K562 (cell line): ENCODE measurements around the gene SARS1. TPM values are rescaled to one million over a fixed set of nuclear protein-coding genes. Genes with fewer than 3 reads are reported as not detected.

Experiments
- ARID1B ChIP-seq: fragments of 450-650 bp; IDR thresholded peaks from 2 replicates; pipeline ENCODE4 v1.6.1; 2016; ENCODE audit warnings: antibody characterized with exemption, mild to moderate bottlenecking, inconsistent platforms
- BRD9 ChIP-seq: fragments of 450-650 bp; IDR thresholded peaks from 2 replicates; pipeline ENCODE4 v1.6.1; 2018; ENCODE audit warnings: low read depth; ENCODE audit not compliant: partially characterized antibody
- CBX3 ChIP-seq, 2 experiments: IDR thresholded peaks; 1 replicate in 1 of 2; 2 replicates in 1 of 2; pipeline ENCODE4 v1.6.1; 2012; ENCODE audit warnings: inconsistent platforms in 2 of 2, low read length in 2 of 2, borderline replicate concordance in 1 of 2, control low read depth in 1 of 2
- CREM ChIP-seq: IDR thresholded peaks from 2 replicates; pipeline ENCODE4 v1.6.1; 2014; ENCODE audit warnings: antibody characterized with exemption, low read depth
- DACH1 ChIP-seq: fragments of 450-650 bp; IDR thresholded peaks from 2 replicates; pipeline ENCODE4 v1.6.1; 2018; ENCODE audit not compliant: partially characterized antibody
- FOXK2 ChIP-seq, 2 experiments: fragments of 450-650 bp; IDR thresholded peaks in 1 of 2; conservative IDR thresholded peaks in 1 of 2; 2 replicates each; pipeline ENCODE4 v1.6.1; 2016; ENCODE audit warnings: low read depth in 2 of 2, mild to moderate bottlenecking in 1 of 2
- HDAC6 ChIP-seq: IDR thresholded peaks from 2 replicates; pipeline ENCODE4 v1.6.1; 2012; ENCODE audit warnings: low read depth, mild to moderate bottlenecking, control low read depth, inconsistent platforms, low read length, moderate library complexity
- KLF1 ChIP-seq: fragments of 450-650 bp; IDR thresholded peaks from 2 replicates; pipeline ENCODE4 v1.6.1; 2016; ENCODE audit warnings: missing genetic modification characterization, missing compliant biosample characterization
- KLF13 ChIP-seq: fragments of 450-650 bp; IDR thresholded peaks from 2 replicates; pipeline ENCODE4 v1.6.1; 2016; ENCODE audit warnings: missing genetic modification characterization, low read depth, mild to moderate bottlenecking, missing compliant biosample characterization, moderate library complexity, borderline replicate concordance
- MAZ ChIP-seq, 2 experiments: fragments of 450-650 bp in 1 of 2; sonication (generic) in 1 of 2; formaldehyde crosslinking; IDR thresholded peaks in 1 of 2; conservative IDR thresholded peaks in 1 of 2; 2 replicates each; pipeline versions ENCODE4 v1.4.0 to v1.5.0; 2020; ENCODE audit warnings: mild to moderate bottlenecking in 1 of 2, missing genetic modification reagents in 1 of 2
- NCOA1 ChIP-seq: fragments of 450-650 bp; IDR thresholded peaks from 2 replicates; pipeline ENCODE4 v1.6.1; 2016; ENCODE audit warnings: low read depth
- NONO ChIP-seq, 2 experiments: fragments of 200-400 bp in 1 of 2; fragments of 450-650 bp in 1 of 2; formaldehyde crosslinking in 1 of 2; IDR thresholded peaks; 2 replicates each; pipeline ENCODE4 v1.6.1; 2017; ENCODE audit warnings: low read depth in 2 of 2, mild to moderate bottlenecking in 2 of 2, moderate library complexity in 2 of 2, low read length in 1 of 2
- PHF20 ChIP-seq: fragments of 450-650 bp; IDR thresholded peaks from 2 replicates; pipeline ENCODE4 v1.6.1; 2018; ENCODE audit not compliant: partially characterized antibody
- SOX6 ChIP-seq: fragments of 450-650 bp; IDR thresholded peaks from 2 replicates; pipeline ENCODE4 v1.6.1; 2014; ENCODE audit warnings: mild to moderate bottlenecking
- SRF ChIP-seq, 2 experiments: fragments of 250-450, 450-650 bp in 1 of 2; sonication (Bioruptor Pico) in 1 of 2; sonication (generic) in 1 of 2; formaldehyde crosslinking; IDR thresholded peaks; 2 replicates each; pipeline versions ENCODE4 v1.5.0 to v1.5.1; 2020 to 2022; ENCODE audit warnings: mild to moderate bottlenecking in 1 of 2, missing genetic modification reagents in 1 of 2
- STAG1 ChIP-seq: sonication (generic); formaldehyde crosslinking; IDR thresholded peaks from 2 replicates; pipeline ENCODE4 v1.5.0; 2020; ENCODE audit warnings: missing genetic modification reagents, borderline replicate concordance
- ZBTB7A ChIP-seq: IDR thresholded peaks from 2 replicates; pipeline ENCODE4 v1.6.1; 2011; ENCODE audit warnings: low read depth, mild to moderate bottlenecking, low read length, moderate library complexity, borderline replicate concordance; ENCODE audit not compliant: control insufficient read depth
- polyA plus RNA-seq, 8 experiments: library from polyadenylated mRNA; depleted of rRNA in 4 of 8; stranded (reverse) in 5 of 8; unstranded in 3 of 8; fragments of >200 nt; fragmentation: Nextera tagmentation in 2 of 8; fragmentation: Illumina TruSeq in 1 of 8; extraction: Ambion mirVana in 2 of 8; extraction: Trizol in 1 of 8; gene quantifications; 2 replicates each; pipeline versions ENCODE4 v1.2.1 to v1.2.3, GENCODE V29; 2011 to 2014; ENCODE audit warnings: inconsistent platforms in 1 of 8, missing spikeins in 1 of 8
- total RNA-seq, 7 experiments: library from RNA; depleted of rRNA in 6 of 7; stranded (reverse); fragments of >200 nt in 6 of 7; fragmentation: Illumina TruSeq in 2 of 7; extraction: Trizol in 2 of 7; gene quantifications; 2 replicates each; pipeline versions ENCODE4 v1.2.1 to v1.2.3, GENCODE V29; 2011 to 2021; ENCODE audit warnings: low replicate concordance in 1 of 7
- TF ChIP-seq, protein P1 (sequence below): fragments of 150-350 bp; conservative IDR thresholded peaks from 2 replicates; pipeline ENCODE4 v1.6.1; 2014; ENCODE audit warnings: low read length
- TF ChIP-seq, protein P2 (sequence below): fragments of 450-650 bp; formaldehyde crosslinking; IDR thresholded peaks from 2 replicates; pipeline ENCODE4 v1.4.0; 2020; ENCODE audit warnings: mild to moderate bottlenecking, moderate library complexity
- TF ChIP-seq, protein P3 (sequence below): sonication (generic); formaldehyde crosslinking; IDR thresholded peaks from 2 replicates; pipeline ENCODE4 v1.9.0; 2022; ENCODE audit warnings: mild to moderate bottlenecking, missing genetic modification reagents

SARS1 gene
- total and polyA plus RNA-seq, 9 of the 15 experiments (the other 6 are each of a cell fraction or from before 2014, with no cell fraction given), result 221 to 623 (median 254) TPM

DNA sequence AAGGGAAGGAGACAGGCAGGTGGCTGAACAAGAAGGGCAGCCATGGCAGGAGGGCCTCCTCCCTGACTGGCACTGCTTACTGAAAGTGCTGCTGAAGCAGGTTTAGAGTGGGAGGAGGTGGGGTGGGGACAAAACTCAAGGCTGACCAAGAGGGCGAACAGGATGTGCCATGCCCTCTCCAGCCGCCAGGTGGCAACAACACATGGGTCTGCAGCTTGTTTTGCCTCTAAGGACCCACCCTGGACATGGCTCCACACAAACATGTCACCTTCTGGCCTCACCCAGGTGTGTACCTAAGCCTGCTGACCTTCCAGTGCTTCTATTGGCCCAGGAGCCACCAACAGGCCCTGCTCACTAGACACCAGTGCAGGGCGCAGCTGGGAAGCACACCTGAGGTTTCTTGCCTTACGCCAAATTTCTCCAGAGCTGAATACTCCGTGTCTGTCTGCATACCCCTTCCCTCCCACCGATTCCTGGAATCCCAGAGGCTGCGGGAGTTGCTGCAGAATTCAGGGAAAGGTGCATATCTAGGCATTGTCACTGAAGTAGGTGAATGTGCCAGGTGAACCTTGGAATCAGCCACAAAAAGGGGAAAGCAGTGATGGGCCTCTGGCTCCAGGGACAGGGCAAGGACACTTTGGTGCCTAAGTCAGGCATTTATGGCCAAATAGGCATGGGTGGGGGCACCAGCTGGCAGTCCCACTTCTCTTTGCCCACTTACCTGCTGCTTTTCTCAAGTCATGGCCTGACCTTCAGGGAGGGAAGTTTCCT is 63.9 kb downstream of the SARS1 start (continued):
- TF ChIP-seq BRD9 (peak; percentile 38), HDAC6 (no peak), DACH1 (no peak), SRF (CRISPR knock-in tag; IDR thresholded peaks at IDR 0.05) (peak in 1 of 2 experiments; percentile 93; a peak in 1 of 4 replicates), SOX6 (peak; percentile 68), CREM (peak; percentile 74), KLF1 (tag) (0 out of 2 replicates have a peak, but pooled peaks have one; percentile 53), STAG1 (peak; percentile 49; the same call in 1 of the 2 replicates), MAZ (CRISPR knock-in tag; conservative IDR thresholded peaks at IDR 0.05 in 1 of 2, IDR thresholded peaks at IDR 0.05 in 1 of 2) (peak in 1 of 2 experiments; percentile 55; a peak in 1 of 4 replicates), KLF13 (tag) (peak; percentile 51; the same call in 1 of the 2 replicates), ARID1B (peak; percentile 34), PHF20 (no peak), NONO (IDR thresholded peaks at IDR 0.05; ENCODE audit: low read depth in 2 of 2, low read length in 1 of 2) (0 out of 4 replicates have a peak, but pooled peaks of 1 of the 2 experiments have one; percentile 39), CBX3 (IDR thresholded peaks at IDR 0.05; ENCODE audit: borderline replicate concordance in 1 of 2, low read length in 2 of 2) (peak in 1 of 2 experiments; percentile 45; a peak in 1 of 3 replicates), FOXK2 (conservative IDR thresholded peaks at IDR 0.05 in 1 of 2, IDR thresholded peaks at IDR 0.05 in 1 of 2; ENCODE audit: low read depth in 2 of 2) (peak in 1 of 2 experiments; percentile 74; a peak in 1 of 4 replicates), ZBTB7A (peak; percentile 54; the same call in 1 of the 2 replicates), NCOA1 (0 out of 2 replicates have a peak, but pooled peaks have one; percentile 34)
- TF ChIP-seq, protein P1, sequence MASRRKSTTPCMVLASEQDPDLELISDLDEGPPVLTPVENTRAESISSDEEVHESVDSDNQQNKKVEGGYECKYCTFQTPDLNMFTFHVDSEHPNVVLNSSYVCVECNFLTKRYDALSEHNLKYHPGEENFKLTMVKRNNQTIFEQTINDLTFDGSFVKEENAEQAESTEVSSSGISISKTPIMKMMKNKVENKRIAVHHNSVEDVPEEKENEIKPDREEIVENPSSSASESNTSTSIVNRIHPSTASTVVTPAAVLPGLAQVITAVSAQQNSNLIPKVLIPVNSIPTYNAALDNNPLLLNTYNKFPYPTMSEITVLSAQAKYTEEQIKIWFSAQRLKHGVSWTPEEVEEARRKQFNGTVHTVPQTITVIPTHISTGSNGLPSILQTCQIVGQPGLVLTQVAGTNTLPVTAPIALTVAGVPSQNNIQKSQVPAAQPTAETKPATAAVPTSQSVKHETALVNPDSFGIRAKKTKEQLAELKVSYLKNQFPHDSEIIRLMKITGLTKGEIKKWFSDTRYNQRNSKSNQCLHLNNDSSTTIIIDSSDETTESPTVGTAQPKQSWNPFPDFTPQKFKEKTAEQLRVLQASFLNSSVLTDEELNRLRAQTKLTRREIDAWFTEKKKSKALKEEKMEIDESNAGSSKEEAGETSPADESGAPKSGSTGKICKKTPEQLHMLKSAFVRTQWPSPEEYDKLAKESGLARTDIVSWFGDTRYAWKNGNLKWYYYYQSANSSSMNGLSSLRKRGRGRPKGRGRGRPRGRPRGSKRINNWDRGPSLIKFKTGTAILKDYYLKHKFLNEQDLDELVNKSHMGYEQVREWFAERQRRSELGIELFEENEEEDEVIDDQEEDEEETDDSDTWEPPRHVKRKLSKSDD, result 0 out of 2 replicates have a peak, but pooled peaks have one; percentile 63
- TF ChIP-seq, protein P2, sequence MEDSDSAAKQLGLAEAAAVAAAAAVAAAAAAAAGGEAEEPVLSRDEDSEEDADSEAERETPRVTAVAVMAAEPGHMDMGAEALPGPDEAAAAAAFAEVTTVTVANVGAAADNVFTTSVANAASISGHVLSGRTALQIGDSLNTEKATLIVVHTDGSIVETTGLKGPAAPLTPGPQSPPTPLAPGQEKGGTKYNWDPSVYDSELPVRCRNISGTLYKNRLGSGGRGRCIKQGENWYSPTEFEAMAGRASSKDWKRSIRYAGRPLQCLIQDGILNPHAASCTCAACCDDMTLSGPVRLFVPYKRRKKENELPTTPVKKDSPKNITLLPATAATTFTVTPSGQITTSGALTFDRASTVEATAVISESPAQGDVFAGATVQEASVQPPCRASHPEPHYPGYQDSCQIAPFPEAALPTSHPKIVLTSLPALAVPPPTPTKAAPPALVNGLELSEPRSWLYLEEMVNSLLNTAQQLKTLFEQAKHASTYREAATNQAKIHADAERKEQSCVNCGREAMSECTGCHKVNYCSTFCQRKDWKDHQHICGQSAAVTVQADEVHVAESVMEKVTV (CRISPR knock-in tag), result peak; percentile 68
- TF ChIP-seq, protein P3, sequence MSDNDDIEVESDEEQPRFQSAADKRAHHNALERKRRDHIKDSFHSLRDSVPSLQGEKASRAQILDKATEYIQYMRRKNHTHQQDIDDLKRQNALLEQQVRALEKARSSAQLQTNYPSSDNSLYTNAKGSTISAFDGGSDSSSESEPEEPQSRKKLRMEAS (CRISPR knock-in tag), result peak; percentile 59
